C4-2B (cell line): ENCODE results near the gene COQ8A.

Experiments
- ZFX ChIP-seq: fragments of 450-650 bp; IDR thresholded peaks from 2 replicates; pipeline ENCODE4 v1.6.1; 2017
- TF ChIP-seq, protein P1 (sequence below): fragments of 450-650 bp; conservative IDR thresholded peaks from 2 replicates; pipeline ENCODE4 v1.5.1; 2017; ENCODE audit warnings: mild to moderate bottlenecking

DNA sequence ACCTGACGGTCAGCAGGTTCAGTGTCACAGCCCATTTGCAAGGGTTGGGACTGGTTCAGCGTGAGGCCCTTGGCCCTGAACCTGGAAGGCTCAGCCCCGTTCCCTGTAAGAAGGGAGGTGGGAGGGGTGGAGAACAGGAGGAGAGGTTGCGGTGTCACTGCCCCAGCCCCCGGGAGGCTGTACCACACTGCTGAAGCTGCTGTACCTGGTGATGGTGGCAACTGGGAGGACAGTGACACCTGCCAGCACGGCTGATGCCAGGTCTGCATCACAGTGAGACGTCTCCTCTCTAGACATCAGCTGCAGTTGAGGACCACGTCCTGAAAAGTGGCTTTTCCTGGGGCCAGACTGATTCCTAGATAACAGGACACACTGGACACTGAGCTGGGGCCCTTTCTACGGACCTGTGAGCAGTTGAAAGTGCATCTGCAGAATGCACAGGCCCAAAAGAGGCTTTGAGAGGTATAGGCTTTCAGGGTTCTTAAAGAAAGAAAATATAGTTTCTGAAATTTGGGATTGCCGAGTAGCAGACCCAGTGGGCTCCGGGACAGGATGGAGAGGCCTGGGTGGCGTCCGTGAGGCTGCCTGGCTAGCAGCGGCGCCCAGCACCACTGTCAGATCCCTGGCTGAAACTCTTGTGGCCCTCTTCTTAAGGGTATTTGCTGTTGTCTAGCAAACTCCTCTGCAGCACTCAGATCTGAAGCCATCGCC is 47.7 kb downstream of the COQ8A start:
- TF ChIP-seq, protein P1, sequence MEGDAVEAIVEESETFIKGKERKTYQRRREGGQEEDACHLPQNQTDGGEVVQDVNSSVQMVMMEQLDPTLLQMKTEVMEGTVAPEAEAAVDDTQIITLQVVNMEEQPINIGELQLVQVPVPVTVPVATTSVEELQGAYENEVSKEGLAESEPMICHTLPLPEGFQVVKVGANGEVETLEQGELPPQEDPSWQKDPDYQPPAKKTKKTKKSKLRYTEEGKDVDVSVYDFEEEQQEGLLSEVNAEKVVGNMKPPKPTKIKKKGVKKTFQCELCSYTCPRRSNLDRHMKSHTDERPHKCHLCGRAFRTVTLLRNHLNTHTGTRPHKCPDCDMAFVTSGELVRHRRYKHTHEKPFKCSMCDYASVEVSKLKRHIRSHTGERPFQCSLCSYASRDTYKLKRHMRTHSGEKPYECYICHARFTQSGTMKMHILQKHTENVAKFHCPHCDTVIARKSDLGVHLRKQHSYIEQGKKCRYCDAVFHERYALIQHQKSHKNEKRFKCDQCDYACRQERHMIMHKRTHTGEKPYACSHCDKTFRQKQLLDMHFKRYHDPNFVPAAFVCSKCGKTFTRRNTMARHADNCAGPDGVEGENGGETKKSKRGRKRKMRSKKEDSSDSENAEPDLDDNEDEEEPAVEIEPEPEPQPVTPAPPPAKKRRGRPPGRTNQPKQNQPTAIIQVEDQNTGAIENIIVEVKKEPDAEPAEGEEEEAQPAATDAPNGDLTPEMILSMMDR = no peak
- TF ChIP-seq ZFX = no peak
